Hepatocyte (in vitro differentiated cells): ENCODE measurements around the gene TMPRSS11D. TPM values are rescaled to one million over a fixed set of nuclear protein-coding genes. Genes with fewer than 3 reads are reported as not detected.

Experiments used
- DNase-seq: peaks from one replicate; pipeline ENCODE4 v3.0.0-alpha.2; 2016; ENCODE audit warnings: low spot score
- H2AFZ ChIP-seq: fragments of 200-600 bp; sonication (generic); 2 replicates; pipeline ENCODE4 v1.6.0; 2016; ENCODE audit warnings: antibody characterized with exemption, mild to moderate bottlenecking
- H3K27ac ChIP-seq: fragments of 200-600 bp; sonication (generic); 2 replicates; pipeline ENCODE4 v1.5.1; 2016; ENCODE audit warnings: mild to moderate bottlenecking
- H3K27me3 ChIP-seq: fragments of 200-600 bp; sonication (generic); 2 replicates; pipeline ENCODE4 v1.6.1; 2016
- H3K36me3 ChIP-seq: fragments of 200-600 bp; sonication (generic); replicated peaks from 2 replicates; pipeline ENCODE4 v1.5.1; 2016; ENCODE audit warnings: low read depth; ENCODE audit not compliant: insufficient read depth
- H3K4me1 ChIP-seq: fragments of 200-600 bp; sonication (generic); 2 replicates; pipeline ENCODE4 v1.5.1; 2016; ENCODE audit warnings: mild to moderate bottlenecking, moderate library complexity; ENCODE audit not compliant: insufficient read depth
- H3K4me2 ChIP-seq: fragments of 200-600 bp; sonication (generic); 2 replicates; pipeline ENCODE4 v1.6.0; 2016
- H3K4me3 ChIP-seq: fragments of 200-600 bp; sonication (generic); 2 replicates; pipeline ENCODE4 v1.5.1; 2016; ENCODE audit warnings: mild to moderate bottlenecking
- H3K79me2 ChIP-seq: fragments of 200-600 bp; sonication (generic); 2 replicates; pipeline ENCODE4 v1.6.0; 2017; ENCODE audit warnings: mild to moderate bottlenecking
- H3K9me2 ChIP-seq: fragments of 200-600 bp; sonication (generic); replicated peaks from 2 replicates; pipeline ENCODE4 v1.6.0; 2017; ENCODE audit warnings: mild to moderate bottlenecking; ENCODE audit not compliant: insufficient read depth
- H3K9me3 ChIP-seq: fragments of 200-600 bp; sonication (generic); 2 replicates; pipeline ENCODE4 v1.5.1; 2016; ENCODE audit warnings: low read depth, mild to moderate bottlenecking
- H4K20me1 ChIP-seq: fragments of 200-600 bp; sonication (generic); 2 replicates; pipeline ENCODE4 v1.6.0; 2016; ENCODE audit warnings: mild to moderate bottlenecking; ENCODE audit not compliant: insufficient read depth, poor library complexity, severe bottlenecking
- EZH2 ChIP-seq: fragments of 200-600 bp; sonication (generic); IDR thresholded peaks from 2 replicates; pipeline ENCODE4 v1.6.1; 2016; ENCODE audit warnings: antibody characterized with exemption, mild to moderate bottlenecking, borderline replicate concordance
- EZH2phosphoT487 ChIP-seq: fragments of 200-600 bp; sonication (generic); IDR thresholded peaks from one replicate; pipeline ENCODE4 v1.6.1; 2018; ENCODE audit warnings: antibody characterized with exemption, mild to moderate bottlenecking, low read depth, moderate library complexity; ENCODE audit not compliant: unreplicated experiment, severe bottlenecking
- WGBS: methylation state at CpG from one replicate; pipeline ENCODE4 v1.1.6; 2016; ENCODE audit warnings: low lambda C conversion rate; ENCODE audit errors: missing lambda C conversion rate; 5-methylcytosine and 5-hydroxymethylcytosine counted together
- polyA plus RNA-seq: library from polyadenylated mRNA; unstranded; fragments of >200 nt; fragmentation: Nextera tagmentation; extraction: Ambion mirVana; gene quantifications from 2 replicates; pipeline ENCODE4 v1.2.1, GENCODE V29; 2016
- total RNA-seq: library from RNA; depleted of rRNA; stranded (reverse); fragments of >200 nt; gene quantifications from 2 replicates; pipeline ENCODE4 v1.2.3, GENCODE V29; 2014
- TF ChIP-seq, protein P1 (sequence below): fragments of 200-600 bp; sonication (generic); IDR thresholded peaks from 2 replicates; pipeline ENCODE4 v1.5.1; 2016; ENCODE audit warnings: antibody characterized with exemption, mild to moderate bottlenecking; ENCODE audit not compliant: poor library complexity

Gene TMPRSS11D
- total and polyA plus RNA-seq, 2 experiments from 2014 or later: 0.23 TPM; not detected in 1

DNA sequence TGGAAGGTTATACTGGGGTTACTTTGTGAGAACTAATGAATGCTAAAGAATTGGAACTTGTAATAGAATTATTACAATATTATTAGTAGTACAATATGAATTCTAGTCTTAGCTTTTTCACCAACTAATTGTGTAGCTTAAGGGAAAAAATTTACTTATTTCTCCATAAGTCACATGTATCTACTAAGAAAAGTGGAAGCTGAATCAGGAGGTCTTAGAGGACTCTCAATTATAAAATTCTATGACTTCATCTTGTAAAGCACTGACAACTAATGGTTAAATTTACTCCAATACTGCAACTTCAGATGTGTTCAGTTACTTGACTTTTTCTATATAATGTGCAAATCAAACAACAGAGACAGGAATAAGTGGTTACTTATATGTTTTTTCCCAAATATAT is 899 bp upstream of the TMPRSS11D start:
- no peaks in the 10 kb centered on the region for H3K79me2 ChIP-seq
- H3K27ac ChIP-seq: no peak overlapping the region
- no peak overlapping the region for H2AFZ ChIP-seq
- DNase-seq: no peak
- H3K9me3 ChIP-seq: no peaks in the 10 kb centered on the region
- H3K9me2 ChIP-seq: no peaks in the 10 kb centered on the region
- H3K4me1 ChIP-seq: no peaks in the 10 kb centered on the region
- TF ChIP-seq, protein P1, sequence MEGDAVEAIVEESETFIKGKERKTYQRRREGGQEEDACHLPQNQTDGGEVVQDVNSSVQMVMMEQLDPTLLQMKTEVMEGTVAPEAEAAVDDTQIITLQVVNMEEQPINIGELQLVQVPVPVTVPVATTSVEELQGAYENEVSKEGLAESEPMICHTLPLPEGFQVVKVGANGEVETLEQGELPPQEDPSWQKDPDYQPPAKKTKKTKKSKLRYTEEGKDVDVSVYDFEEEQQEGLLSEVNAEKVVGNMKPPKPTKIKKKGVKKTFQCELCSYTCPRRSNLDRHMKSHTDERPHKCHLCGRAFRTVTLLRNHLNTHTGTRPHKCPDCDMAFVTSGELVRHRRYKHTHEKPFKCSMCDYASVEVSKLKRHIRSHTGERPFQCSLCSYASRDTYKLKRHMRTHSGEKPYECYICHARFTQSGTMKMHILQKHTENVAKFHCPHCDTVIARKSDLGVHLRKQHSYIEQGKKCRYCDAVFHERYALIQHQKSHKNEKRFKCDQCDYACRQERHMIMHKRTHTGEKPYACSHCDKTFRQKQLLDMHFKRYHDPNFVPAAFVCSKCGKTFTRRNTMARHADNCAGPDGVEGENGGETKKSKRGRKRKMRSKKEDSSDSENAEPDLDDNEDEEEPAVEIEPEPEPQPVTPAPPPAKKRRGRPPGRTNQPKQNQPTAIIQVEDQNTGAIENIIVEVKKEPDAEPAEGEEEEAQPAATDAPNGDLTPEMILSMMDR: no peak
- no peak for TF ChIP-seq EZH2
- TF ChIP-seq EZH2phosphoT487: no peak
- H3K36me3 ChIP-seq: no peaks in the 10 kb centered on the region
- H3K27me3 ChIP-seq: no peaks in the 10 kb centered on the region
- H3K4me2 ChIP-seq: no peak overlapping the region
- H3K4me3 ChIP-seq: no peak overlapping the region
- H4K20me1 ChIP-seq: no peaks in the 10 kb centered on the region

DNA sequence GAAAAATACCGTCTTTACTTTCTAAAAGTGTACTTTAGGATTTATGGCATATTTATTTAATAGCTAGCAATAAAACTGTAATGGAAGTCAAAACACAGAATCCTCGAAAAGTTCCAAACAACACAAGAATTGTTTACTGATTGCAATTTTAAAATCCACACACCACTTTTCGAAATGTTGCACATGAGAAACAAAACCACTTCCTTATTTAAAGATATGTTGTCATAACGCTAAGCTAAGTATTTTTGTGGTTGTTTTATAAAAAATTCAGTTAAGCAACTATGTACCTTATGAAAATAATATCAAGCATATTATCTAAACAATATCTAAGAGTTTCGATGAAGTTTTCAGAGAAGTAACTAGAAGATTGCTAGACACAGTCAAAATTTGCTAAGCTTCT is 344 bp downstream of the TMPRSS11D start:
- Histone ChIP-seq H3K79me2 (no peaks in the 10 kb centered on the region), H3K9me3 (no peaks in the 10 kb centered on the region), H3K36me3 (no peaks in the 10 kb centered on the region), H3K9me2 (no peaks in the 10 kb centered on the region), H3K4me2 (no peak overlapping the region), H3K27ac (no peak overlapping the region), H2AFZ (no peak overlapping the region), H4K20me1 (no peaks in the 10 kb centered on the region), H3K27me3 (no peaks in the 10 kb centered on the region), H3K4me3 (no peak overlapping the region), H3K4me1 (no peaks in the 10 kb centered on the region)
- TF ChIP-seq EZH2: no peak
- TF ChIP-seq, protein P1: no peak
- no peak for TF ChIP-seq EZH2phosphoT487
- WGBS: 72% methylated on average over 5 of the region's 5 CpGs
- DNase-seq: no peak

DNA sequence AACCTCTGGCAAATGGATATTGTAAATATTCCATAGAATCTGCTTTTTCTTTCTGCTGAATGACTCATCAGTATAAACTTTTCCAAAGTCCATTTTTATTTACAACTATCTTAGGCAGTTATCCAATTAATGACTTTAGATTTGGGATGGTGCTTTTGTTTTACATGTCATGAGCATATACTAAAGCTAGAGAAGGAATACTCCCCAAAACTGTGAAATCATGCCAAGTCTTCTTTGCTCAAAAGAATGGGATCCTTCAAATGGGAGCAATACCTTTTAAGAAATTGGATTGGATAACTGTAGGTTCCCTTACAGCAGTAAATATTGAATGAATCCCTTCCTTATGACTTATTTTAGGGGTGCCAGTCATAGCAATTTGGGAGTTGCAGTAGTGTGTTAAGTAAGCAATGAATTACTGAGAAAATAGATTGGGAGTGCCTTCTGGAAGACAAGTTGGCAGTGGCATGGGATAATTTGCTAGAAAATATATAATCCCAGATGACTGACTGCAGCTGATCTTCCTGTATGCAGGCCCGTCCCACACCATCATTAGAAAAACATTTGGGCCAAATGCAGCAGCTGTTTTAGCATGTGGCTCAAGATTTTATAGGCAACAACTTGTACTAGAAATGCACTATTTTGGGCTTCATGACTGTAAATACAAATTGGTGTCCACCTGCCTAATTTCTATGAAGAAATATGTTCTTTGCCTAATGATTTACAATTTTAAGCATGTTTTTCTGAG is 2.8 kb downstream of the TMPRSS11D start:
- no peaks in the 10 kb centered on the region for H3K9me2 ChIP-seq
- no peak overlapping the region for H3K4me2 ChIP-seq
- no peak for DNase-seq
- no peaks in the 10 kb centered on the region for H3K27me3 ChIP-seq
- H3K36me3 ChIP-seq: no peaks in the 10 kb centered on the region
- no peak overlapping the region for H3K27ac ChIP-seq
- H3K9me3 ChIP-seq: no peaks in the 10 kb centered on the region
- H3K4me1 ChIP-seq: no peaks in the 10 kb centered on the region
- WGBS: 60% methylated on average over 1 of the region's 1 CpG
- H2AFZ ChIP-seq: no peak overlapping the region
- H3K4me3 ChIP-seq: no peak overlapping the region
- no peaks in the 10 kb centered on the region for H3K79me2 ChIP-seq
- no peaks in the 10 kb centered on the region for H4K20me1 ChIP-seq
- TF ChIP-seq, protein P1: no peak
- TF ChIP-seq EZH2 (no peak), EZH2phosphoT487 (no peak)

DNA sequence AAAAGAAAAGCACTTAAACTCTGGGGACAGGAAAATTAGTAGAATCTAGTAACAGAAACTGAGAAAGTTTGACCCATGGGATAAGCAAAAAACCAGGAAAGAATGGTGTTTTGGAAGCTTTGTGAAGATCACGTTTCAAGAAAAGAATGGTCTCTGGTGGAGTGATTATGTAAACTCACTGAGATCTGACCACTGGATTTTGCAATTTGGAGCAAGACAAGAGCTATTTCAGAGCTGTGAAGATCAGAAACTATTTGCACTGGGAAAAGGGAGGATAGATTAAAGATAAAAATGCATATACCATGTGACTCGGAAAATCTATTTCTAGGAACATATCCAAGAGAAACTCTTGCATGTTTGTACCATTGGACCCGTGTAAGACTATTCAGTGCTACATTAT is 4.3 kb downstream of the TMPRSS11D start:
- no peaks in the 10 kb centered on the region for H3K4me1 ChIP-seq
- no peak overlapping the region for H2AFZ ChIP-seq
- no peaks in the 10 kb centered on the region for H3K27me3 ChIP-seq
- DNase-seq: no peak
- no peaks in the 10 kb centered on the region for H4K20me1 ChIP-seq
- WGBS: 92% methylated on average over 3 of the region's 3 CpGs
- no peaks in the 10 kb centered on the region for H3K9me3 ChIP-seq
- H3K4me3 ChIP-seq: no peak overlapping the region
- H3K9me2 ChIP-seq: no peaks in the 10 kb centered on the region
- no peak overlapping the region for H3K27ac ChIP-seq
- no peaks in the 10 kb centered on the region for H3K79me2 ChIP-seq
- TF ChIP-seq EZH2phosphoT487: no peak
- H3K4me2 ChIP-seq: no peak overlapping the region
- no peaks in the 10 kb centered on the region for H3K36me3 ChIP-seq
